Skeletal muscle satellite cell (primary cell): ENCODE data around the gene GABRB1.

Experiments used
- H3K27me3 ChIP-seq: 2 replicates; pipeline ENCODE4 v1.7.0; 2013; ENCODE audit warnings: low read length; ENCODE audit not compliant: control insufficient read depth, insufficient read depth
- H3K36me3 ChIP-seq: 2 replicates; pipeline ENCODE4 v1.7.0; 2013; ENCODE audit warnings: mild to moderate bottlenecking, control low read depth, low read length; ENCODE audit not compliant: insufficient read depth
- H3K4me1 ChIP-seq: 2 replicates; pipeline ENCODE4 v1.7.0; 2013; ENCODE audit warnings: low read length; ENCODE audit not compliant: control insufficient read depth, insufficient read depth
- H3K4me2 ChIP-seq: 2 replicates; pipeline ENCODE4 v1.7.0; 2013; ENCODE audit warnings: mild to moderate bottlenecking, low read length
- H3K4me3 ChIP-seq: 2 replicates; pipeline ENCODE4 v1.7.0; 2013; ENCODE audit warnings: low read length
- H3K9ac ChIP-seq: 2 replicates; pipeline ENCODE4 v1.7.0; 2013; ENCODE audit warnings: mild to moderate bottlenecking, low read depth, low read length, moderate library complexity
- H3K9me3 ChIP-seq: replicated peaks from 2 replicates; pipeline ENCODE4 v1.7.0; 2013; ENCODE audit warnings: mild to moderate bottlenecking, control low read depth, low read length

The GABRB1 gene

DNA sequence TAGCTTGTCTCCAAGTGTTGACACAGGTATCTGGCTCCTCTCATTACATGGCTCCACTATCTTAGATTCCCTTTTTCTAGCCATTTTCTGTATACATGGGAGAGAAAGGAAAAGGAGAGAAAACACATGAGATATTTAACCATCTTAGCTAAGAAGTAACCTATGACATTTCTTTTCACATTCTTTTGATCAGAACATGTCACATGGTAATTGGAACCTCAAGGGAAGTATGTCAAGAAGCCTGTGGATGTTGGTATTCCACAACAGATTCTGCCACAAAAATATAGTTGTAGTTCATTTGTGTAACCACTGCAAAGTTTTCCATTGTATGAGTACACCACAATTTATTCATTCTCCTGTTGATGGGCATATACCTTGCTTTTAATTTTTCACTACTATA, 18.7 kb upstream of the GABRB1 start:
- Histone ChIP-seq H3K4me2 (no peak overlapping the region), H3K27me3 (no peaks in the 10 kb centered on the region), H3K9me3 (no peaks in the 10 kb centered on the region), H3K9ac (no peak overlapping the region), H3K4me1 (no peaks in the 10 kb centered on the region), H3K4me3 (no peak overlapping the region), H3K36me3 (no peaks in the 10 kb centered on the region)

DNA sequence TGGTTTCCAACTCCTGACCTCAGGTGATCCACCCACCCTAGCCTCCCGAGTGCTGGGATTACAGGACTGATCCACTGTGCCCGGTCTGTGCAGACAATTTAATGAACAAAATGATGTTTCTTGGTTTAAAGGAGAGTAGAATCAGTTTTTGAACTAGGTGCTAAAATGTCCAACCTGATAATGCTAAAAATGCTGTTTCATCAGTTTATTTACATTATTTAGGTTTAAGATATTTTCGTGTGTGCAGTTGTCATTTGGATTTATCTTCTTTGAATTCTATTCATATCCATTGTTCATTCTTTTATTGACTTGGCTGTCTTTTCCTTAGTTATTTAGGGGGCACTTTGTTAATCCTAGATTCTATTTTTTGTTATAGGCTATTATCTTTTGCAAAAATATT, 18.0 kb upstream of the GABRB1 start:
- Histone ChIP-seq H3K9me3 (no peaks in the 10 kb centered on the region), H3K9ac (no peak overlapping the region), H3K4me1 (no peaks in the 10 kb centered on the region), H3K36me3 (no peaks in the 10 kb centered on the region), H3K27me3 (no peaks in the 10 kb centered on the region), H3K4me3 (no peak overlapping the region), H3K4me2 (no peak overlapping the region)

- peaks cover 2% of the 10 kb centered on the region for H3K27me3 ChIP-seq
- H3K9ac ChIP-seq: no peak overlapping the region
- no peak overlapping the region for H3K4me3 ChIP-seq
- no peaks in the 10 kb centered on the region for H3K36me3 ChIP-seq
- no peaks in the 10 kb centered on the region for H3K9me3 ChIP-seq
- H3K4me1 ChIP-seq: no peaks in the 10 kb centered on the region
- H3K4me2 ChIP-seq: no peak overlapping the region
Measured at GRCh38 chr4:47017081-47017480, 14.3 kb upstream of the GABRB1 start.

- Histone ChIP-seq H3K27me3 (peaks cover 6% of the 10 kb centered on the region), H3K4me3 (no peak overlapping the region), H3K9ac (no peak overlapping the region), H3K4me1 (no peaks in the 10 kb centered on the region), H3K9me3 (no peaks in the 10 kb centered on the region), H3K36me3 (no peaks in the 10 kb centered on the region), H3K4me2 (no peak overlapping the region)
Measured at GRCh38 chr4:47017494-47017893, 13.9 kb upstream of the GABRB1 start.

GRCh38 chr4:47031751-47032404, 511 bp downstream of the GABRB1 start:
- Histone ChIP-seq H3K4me1 (peaks cover 15% of the 10 kb centered on the region), H3K36me3 (no peaks in the 10 kb centered on the region), H3K9ac (no peak overlapping the region), H3K4me3 (peak overlapping the region; percentile 71), H3K27me3 (peaks cover 57% of the 10 kb centered on the region), H3K9me3 (no peaks in the 10 kb centered on the region), H3K4me2 (peak overlapping the region; percentile 94)

- H3K4me1 ChIP-seq: peaks cover 15% of the 10 kb centered on the region
- H3K9ac ChIP-seq: peak overlapping the region; percentile 18
- peak overlapping the region; percentile 94 for H3K4me2 ChIP-seq
- H3K36me3 ChIP-seq: no peaks in the 10 kb centered on the region
- H3K27me3 ChIP-seq: peaks cover 57% of the 10 kb centered on the region
- H3K4me3 ChIP-seq: peak overlapping the region; percentile 71
- no peaks in the 10 kb centered on the region for H3K9me3 ChIP-seq
Measured at GRCh38 chr4:47032405-47033106, 1.2 kb downstream of the GABRB1 start.

GRCh38 chr4:47038263-47038662, 6.9 kb downstream of the GABRB1 start:
- H3K9ac ChIP-seq: no peak overlapping the region
- H3K4me1 ChIP-seq: no peaks in the 10 kb centered on the region
- H3K4me2 ChIP-seq: no peak overlapping the region
- H3K36me3 ChIP-seq: no peaks in the 10 kb centered on the region
- H3K4me3 ChIP-seq: no peak overlapping the region
- H3K9me3 ChIP-seq: no peaks in the 10 kb centered on the region
- H3K27me3 ChIP-seq: peaks cover 41% of the 10 kb centered on the region

GRCh38 chr4:47040828-47041227, 9.5 kb downstream of the GABRB1 start:
- Histone ChIP-seq H3K4me3 (no peak overlapping the region), H3K4me2 (no peak overlapping the region), H3K4me1 (no peaks in the 10 kb centered on the region), H3K27me3 (peaks cover 42% of the 10 kb centered on the region), H3K9ac (no peak overlapping the region), H3K9me3 (no peaks in the 10 kb centered on the region), H3K36me3 (no peaks in the 10 kb centered on the region)

DNA sequence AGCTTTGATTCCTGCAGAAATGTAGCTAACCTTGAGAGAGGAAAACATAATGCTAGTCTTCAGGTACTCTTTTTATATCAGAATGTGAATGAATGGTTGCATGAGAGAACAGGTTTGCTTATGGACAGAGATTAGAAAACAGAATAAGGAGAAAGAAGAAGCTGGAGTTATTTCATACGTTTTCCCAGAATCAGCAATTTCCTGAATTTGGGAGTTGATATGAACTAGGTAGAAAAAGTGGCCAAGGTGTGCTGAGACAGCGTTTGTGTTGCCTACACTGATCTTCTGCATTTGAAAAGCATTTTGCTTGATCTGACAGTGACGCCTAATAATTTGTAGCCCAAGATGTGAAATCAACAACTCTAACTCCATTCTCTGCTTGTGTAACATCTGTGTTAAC, 12.5 kb downstream of the GABRB1 start:
- no peak overlapping the region for H3K9ac ChIP-seq
- H3K4me1 ChIP-seq: no peaks in the 10 kb centered on the region
- peaks cover 49% of the 10 kb centered on the region for H3K27me3 ChIP-seq
- no peak overlapping the region for H3K4me2 ChIP-seq
- no peaks in the 10 kb centered on the region for H3K36me3 ChIP-seq
- no peaks in the 10 kb centered on the region for H3K9me3 ChIP-seq
- H3K4me3 ChIP-seq: no peak overlapping the region

DNA sequence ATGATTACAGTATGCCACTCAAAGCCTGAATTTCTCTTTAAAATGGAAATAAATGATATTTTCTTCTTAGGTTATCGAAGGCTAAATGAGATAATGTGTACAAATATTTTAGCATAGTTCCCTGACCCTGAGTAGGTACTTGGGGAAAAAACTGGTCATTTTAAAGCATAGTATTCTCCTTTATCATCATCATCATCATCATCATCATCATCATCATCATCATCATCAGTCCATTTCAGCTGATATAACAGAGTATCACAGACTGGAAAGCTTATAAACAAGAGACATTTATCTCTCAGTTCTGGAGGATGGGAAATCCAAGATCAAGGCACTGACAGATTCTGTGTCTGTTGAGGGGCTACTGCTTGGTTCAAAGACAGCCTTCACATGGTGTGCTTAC, 13.9 kb downstream of the GABRB1 start:
- Histone ChIP-seq H3K27me3 (peaks cover 57% of the 10 kb centered on the region), H3K9ac (no peak overlapping the region), H3K9me3 (no peaks in the 10 kb centered on the region), H3K4me1 (no peaks in the 10 kb centered on the region), H3K36me3 (no peaks in the 10 kb centered on the region), H3K4me2 (no peak overlapping the region), H3K4me3 (no peak overlapping the region)

DNA sequence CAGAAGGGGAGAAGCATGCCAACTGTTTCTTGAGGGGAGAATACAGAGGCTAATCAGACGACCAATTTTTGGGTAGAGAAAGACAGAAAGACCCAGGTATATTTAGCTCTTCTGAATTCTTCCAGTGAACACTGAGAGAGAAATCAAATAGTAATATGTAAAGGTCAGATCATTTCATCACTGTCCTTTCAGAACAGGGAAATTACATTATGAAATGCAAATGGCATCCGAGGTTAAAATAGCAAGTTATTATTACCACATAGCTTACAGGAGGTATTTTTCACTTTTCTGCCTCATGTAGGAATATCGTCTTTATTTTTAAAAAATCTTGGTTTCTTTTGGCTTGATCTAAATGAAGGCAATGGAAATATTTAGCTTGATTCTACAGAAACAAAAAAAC, 18.0 kb downstream of the GABRB1 start:
- H3K4me2 ChIP-seq: no peak overlapping the region
- H3K36me3 ChIP-seq: no peaks in the 10 kb centered on the region
- H3K4me1 ChIP-seq: no peaks in the 10 kb centered on the region
- no peak overlapping the region for H3K9ac ChIP-seq
- peaks cover 63% of the 10 kb centered on the region for H3K27me3 ChIP-seq
- no peak overlapping the region for H3K4me3 ChIP-seq
- no peaks in the 10 kb centered on the region for H3K9me3 ChIP-seq
